ENCODE results near the gene RGL3.
"Not testable (repeated sequence)": the region's sequence is repeated elsewhere in the genome, so short reads cannot be mapped to it uniquely, and the experiment has no call there.

RGL3 gene

DNA sequence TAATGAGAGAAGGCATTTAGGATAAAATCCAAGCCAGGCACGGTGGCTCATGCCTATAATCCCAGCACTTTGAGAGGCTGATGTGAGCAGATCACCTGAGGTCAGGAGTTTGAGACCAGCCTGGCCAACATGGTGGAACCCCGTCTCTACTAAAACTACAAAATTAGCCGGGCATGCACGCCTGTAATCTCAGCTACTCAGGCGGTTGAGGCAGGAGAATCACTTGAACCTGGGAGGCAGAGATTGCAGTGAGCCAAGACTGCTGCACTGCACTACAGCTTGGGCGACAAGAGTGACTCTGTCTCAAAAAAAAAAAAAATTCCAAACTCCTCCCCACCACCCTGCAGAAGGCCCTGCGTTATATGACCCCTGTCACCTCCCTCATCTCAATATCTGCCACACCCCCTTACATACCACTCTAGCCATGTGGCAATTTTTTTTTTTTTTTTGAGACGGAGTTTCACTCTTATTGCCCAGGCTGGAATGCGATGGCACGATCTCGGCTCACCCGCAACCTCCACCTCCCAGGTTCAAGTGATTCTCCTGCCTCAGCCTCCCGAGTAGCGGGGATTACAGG, 39.8 kb downstream of the RGL3 start:
- DNase-seq = not testable (repeated sequence)

DNA sequence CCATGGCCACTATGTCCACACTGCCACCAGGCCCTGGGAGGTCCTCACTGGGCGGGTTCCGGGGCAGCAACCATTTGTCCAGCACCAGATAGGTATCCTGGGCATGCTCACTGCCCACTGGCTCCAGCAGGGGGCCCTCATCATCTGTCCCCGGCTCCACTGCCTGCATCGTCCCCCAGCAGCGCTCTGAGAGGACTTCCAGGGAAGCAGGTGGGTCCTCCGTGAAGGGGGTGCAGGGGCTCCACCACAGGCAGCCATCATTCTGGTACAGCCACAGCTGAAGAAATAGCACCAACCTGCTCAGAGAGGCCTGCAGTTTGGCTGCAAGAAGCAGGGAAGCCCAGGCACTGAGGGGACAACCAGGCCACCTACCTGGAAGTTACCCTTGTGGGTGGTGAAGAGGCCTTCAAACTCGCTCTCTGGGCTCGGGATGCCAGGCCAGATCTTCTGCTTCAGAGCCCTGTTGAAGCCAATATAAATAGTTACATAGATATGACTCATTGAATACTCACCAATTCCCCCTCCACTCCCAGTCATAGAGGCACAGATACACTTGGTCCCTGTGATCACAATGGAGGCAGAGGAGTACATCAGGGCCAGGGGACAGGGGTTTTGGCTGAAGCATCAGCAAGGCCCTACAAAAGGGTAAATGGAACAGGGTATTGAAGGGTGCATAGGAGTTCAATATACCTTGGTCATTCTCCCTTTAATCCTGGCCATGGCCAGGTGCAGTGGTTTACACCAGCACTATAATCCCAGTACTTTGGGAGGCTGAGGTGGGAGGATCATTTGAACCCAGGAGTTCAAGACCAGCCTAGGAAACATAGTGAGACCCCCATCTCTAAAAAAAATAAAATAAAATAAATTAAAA, 40.6 kb downstream of the RGL3 start:
- no peak for DNase-seq

DNA sequence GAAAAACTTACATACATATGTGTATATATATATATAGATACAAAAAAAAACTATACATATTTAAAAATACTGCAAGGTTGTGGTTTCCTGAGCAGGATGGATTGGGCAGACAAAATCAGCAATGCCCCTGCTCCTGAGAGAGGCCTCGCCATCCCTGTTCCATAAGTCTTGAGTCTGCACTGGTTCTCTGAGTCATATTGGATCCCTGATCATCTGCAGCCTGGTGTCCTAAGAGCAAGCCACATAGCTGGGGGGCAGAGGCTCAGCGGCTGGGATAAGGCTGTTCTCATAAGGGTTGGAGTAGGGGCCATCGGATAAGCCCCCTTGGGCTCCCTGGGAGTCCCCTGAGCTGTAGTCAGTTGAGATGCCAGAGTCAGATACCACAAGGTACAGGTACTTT, 41.4 kb downstream of the RGL3 start:
- DNase-seq = no peak

DNA sequence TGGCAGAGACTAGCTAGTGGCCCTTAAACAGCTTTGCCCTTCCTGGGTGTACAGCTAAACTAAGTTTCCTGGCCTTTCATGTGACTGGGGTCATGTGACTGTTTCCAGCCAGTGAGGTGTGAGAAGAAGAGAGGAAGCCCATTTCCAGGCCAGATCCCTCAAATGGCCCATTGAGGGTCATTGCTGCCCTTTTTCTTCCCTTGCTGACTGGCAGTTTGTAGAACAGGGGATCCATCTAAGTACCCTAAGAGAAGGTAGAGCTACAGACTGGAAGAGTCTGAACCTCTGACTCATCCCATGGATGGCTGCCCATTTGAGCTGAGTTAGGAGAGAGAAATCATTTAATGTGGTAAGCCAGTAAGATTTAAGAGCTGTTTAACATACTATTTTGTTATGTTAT, 41.9 kb downstream of the RGL3 start:
- no peak for DNase-seq

DNA sequence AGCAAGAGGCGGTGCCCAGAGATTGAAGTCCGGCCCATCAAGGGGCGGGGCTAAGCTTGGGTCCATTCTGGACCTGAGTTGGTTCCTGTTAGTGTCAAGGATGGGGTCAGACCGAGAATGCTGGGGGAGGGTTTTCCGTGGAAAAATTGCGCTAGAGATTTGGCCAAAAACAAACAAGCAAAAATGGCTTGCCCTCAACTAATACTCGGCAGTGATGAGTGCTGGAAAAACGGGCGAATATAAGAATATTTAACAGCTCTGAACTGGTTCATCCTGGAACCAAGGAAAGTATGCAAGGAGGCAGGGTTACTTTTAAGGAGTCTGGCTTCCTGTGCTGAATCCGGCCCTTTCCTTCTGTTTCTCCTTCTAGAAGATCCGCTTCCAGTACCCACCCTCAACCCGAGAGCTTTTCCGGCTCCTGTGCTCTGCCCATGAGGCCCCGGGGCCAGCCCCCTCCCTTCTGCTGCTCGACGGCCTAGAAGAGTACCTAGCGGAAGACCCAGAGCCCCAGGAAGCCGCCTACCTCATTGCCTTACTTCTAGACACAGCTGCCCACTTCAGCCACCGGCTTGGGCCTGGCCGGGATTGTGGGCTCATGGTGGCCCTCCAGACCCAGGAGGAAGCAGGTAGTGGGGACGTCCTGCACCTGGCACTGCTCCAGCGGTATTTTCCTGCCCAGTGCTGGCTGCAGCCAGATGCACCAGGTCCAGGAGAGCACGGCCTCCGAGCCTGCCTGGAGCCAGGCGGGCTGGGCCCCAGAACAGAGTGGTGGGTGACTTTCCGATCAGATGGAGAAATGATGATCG, 43.8 kb downstream of the RGL3 start:
- DNase-seq = peak; percentile 54

DNA sequence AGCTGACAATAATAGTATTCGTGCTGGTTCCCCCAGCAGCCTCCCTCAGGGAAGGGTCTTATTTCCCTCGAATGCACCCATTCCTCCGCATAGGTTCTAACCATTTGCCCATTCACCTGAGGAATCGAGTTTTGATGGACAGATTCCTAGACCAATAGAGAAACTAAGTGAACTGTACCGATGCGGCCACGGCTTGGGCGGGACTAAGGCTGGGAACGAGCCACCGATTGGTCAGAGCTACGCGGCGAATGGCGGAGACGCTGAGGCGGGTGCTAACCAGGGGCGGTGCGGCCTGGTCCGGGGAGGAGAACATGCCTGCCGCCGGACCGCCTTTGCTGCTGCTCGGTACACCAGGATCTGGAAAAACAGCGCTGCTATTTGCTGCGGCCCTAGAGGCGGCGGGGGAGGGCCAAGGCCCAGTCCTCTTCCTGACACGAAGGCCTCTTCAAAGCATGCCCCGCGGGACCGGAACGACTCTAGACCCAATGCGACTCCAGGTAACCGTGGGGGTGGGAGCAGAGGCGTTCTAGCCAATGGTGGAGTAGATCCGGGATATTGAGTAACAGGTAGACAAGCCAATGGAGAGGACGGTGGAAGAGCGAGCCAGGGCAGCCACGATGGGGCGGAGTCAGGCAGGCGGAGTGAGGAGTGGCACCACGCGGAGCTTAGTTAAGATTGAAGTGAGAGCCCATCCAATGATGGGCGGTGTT, 44.5 kb downstream of the RGL3 start, which contains the start of gene SWSAP1:
TSS of gene SWSAP1 (plus strand) at position 234 of the 710 bp plus-strand sequence. CDS start at position 249, 15 bp downstream.
- DNase-seq = peak; percentile 99

DNA sequence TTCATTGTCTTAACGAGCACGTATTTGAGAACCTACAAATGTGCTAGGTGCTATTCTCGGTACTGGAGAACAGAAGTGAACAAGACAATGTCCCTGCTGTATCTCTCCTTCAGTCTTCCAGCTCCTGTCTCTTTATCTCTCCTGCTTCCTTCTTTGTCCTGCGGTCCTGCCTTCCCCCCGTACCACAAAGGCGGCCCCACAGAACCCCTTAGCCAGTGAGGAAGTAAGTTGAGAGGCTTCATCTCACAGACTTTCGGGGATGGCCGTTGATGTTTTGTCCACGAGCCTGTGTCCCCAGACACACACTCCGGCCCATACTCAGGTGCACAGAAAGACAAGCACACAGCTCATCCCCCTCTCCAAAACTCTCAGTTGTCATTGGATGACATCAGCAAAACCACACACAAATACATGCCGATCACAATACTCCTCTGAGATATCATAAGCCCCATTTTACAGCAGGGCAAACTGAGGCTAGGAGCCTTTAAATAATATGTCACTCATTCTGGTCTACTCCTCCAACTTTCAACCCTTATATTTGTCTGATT, 45.2 kb downstream of the RGL3 start:
- DNase-seq = no peak

DNA sequence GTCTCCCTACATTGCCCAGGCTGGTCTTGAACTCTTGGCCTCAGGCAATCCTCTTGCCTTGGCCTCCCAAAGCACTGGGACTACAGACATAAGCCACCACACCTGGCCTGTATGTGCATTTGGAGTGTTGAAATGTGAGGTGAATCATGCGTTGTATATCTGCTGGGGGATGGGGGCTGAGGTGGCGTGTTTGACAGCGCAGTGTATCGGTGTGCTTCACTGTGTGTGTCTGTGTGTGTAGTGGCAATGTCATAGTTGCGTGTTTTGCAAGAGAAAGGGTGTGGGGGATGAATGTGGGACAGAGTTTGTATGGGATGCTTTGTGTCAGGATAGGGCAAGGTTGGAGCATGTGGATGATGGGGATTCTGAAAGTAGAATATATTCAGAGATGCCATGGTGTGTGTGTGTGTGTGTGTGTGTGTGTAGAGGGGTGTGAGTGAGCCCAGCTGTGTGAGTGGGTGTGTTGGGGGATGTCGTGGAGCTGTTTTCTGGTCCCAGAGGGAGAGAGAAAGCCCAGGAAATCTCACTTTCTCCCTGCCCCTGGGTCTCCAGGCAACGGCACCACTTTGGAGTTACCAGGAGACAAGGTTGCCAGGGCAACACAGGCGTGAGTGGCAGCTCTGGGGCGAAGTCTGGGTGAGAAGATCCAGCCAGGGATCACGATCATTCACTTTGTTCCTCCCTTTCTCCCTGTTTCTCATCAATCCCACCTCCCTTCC, 45.8 kb downstream of the RGL3 start:
- DNase-seq = peak; percentile 81

DNA sequence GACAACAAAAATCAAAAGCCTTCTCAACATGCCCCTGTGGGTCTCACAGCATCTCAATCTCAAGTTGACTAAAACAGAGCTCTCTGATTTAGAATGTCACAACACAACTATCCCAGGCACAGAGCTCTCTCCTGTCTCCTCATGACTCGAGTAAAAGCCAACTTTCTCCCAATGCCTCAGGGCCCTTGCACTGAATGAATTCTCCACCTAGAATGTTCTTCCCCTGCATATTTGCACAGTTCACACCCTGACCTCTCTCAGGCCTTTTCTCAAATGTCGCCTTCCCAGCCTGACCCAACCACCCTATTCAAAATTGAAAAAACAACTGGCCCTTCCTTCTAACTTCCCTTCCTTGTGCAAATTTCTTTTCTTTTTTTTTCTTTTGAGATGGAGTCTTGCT, 48.4 kb downstream of the RGL3 start:
- no peak for DNase-seq

DNA sequence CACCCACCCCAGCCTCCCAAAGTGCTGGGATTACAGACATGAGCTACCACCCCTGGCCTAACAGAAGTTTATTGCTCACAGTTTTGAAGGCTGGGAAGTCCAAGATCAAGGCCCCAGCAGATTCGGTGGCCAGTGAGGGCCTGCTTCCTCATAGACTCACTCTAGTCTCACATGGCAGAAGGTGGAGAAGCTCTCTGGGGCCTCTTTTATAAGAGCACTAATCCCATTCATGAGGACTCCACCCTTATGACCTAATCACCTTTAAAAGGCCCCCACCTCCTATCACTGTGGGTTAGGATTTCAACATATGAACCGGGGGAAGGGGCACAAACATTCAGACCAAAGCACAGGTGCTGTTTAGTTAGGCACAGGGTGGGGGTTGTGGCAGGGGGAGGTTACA, 51.6 kb downstream of the RGL3 start:
- DNase-seq = no peak

DNA sequence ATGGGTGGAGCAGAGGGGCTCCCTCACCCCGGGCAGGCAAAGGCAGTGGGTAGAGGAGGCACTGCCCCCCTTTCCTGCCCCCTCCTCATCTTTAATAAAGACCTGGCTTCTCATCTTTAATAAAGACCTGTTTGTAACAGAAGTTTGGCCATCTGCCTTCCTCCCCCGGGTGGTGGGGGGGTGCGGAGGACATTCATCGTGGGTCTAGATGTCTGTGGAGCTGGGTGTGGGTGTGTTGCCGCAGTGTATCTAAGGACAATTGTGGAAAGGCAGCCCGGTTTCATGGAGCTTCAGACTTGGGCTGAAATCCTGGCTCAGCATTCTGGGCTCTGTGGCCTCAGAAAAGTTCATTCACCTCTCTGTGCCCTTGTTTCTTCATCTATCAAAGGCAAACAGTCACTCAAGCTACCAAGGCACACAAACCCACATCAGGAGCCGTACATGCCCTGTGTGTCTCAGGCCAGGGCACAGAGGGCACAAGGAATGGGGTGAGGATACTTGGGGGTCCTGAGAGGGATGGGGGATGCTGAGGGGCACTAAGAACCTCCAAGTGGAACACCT, 53.5 kb downstream of the RGL3 start:
- no peak for DNase-seq

DNA sequence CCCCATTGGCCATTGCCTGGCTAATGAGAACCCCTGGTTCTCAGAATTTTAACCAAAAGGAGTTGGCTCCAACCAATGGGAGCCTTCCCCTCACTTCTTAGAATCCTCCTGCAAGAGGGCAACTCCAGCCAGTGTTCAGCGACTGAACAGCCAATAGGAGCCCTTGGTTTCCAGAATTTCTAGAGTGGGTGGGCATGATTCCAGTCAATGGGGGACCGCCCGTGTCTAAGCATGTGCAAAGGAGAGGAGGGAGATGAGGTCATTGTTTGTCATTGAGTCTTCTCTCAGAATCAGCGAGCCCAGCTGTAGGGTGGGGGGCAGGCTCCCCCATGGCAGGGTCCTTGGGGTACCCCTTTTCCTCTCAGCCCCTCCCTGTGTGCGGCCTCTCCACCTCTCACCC, 54.2 kb downstream of the RGL3 start:
- no peak for DNase-seq

DNA sequence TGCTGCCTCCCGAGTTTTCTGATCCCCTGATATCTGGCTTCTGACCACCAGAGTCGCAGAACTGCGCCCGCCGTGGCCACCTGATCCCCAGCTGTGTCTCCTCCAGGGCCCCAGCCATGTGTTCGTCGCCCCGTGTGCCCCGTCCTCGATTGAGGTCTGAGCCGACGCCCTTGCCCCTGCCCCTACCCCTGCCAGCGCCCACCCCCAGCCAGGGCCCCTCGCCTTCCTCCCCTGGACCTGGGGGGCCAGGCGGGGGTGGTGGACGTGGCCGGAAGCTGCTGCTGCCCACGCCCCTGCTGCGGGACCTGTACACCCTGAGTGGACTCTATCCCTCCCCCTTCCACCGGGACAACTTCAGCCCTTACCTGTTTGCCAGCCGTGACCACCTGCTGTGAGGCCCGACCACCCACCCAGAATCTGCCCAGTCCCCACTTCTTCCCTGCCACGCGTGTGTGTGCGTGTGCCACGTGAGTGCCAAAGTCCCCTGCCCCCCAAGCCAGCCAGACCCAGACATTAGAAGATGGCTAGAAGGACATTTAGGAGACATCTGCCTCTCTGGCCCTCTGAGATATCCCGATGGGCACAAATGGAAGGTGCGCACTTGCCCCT, 54.7 kb downstream of the RGL3 start:
- no peak for DNase-seq

DNA sequence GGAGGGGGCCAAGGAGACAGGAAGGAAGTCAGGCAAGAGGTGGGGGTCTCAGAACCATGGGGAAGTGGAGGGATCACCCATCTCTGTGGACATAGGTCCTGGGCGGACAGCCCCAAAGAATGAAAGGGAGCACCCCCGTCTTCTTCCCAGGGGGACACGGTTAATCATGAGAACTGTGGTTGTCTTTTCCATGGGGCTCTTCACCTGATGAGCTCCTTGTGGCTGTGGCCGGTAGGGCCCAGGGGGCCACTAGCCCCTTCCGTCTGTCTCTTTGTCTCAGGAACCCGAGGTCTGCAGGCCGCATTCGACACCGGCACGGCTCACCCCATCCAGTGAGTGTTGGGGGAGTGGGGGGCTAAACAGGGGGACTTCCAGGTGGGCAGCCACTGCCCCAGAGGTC, 55.2 kb downstream of the RGL3 start:
- no peak for DNase-seq

DNA sequence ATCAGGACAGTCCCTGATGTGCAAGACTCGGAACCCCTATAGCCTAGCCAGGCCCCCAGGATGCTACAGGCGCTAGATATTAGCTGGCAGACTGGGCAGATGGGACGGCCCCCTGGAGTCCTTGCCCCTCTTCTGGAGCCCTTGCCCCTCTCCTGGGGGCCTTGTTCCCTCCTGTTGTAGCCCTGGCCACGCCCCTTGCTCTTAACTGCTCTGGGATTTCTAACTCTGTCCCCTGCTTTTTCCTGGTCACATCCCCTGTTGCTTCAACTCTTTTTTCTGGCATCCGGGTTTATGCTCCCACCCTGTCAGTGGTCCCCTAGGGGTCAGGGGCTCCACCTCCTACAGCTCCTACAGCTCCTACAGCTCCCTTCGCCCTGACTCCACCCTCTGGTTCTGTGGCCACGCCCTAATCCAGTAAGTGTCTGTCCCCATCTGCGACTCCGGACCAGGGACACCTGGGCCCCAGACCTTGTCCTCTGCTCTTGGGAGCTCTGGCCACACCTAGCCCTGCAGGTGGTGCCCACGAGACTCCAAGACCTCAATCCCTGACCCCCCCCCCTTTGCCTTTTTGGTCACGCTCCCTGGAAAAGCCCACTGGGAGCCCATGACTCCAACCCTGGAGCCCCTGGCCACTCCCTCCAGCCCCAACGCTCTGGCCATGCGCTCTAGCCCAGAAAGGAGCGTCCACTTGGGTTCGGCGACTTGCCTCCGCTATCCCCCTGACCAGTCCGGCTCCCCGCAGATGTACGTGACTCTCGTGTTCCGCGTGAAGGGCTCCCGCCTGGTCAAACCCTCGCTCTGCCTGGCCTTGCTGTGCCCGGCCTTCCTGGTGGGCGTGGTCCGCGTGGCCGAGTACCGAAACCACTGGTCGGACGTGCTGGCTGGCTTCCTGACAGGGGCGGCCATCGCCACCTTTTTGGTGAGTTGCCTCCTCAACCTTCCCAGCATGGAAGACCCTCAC, 57.1 kb downstream of the RGL3 start:
- DNase-seq = no peak

DNA sequence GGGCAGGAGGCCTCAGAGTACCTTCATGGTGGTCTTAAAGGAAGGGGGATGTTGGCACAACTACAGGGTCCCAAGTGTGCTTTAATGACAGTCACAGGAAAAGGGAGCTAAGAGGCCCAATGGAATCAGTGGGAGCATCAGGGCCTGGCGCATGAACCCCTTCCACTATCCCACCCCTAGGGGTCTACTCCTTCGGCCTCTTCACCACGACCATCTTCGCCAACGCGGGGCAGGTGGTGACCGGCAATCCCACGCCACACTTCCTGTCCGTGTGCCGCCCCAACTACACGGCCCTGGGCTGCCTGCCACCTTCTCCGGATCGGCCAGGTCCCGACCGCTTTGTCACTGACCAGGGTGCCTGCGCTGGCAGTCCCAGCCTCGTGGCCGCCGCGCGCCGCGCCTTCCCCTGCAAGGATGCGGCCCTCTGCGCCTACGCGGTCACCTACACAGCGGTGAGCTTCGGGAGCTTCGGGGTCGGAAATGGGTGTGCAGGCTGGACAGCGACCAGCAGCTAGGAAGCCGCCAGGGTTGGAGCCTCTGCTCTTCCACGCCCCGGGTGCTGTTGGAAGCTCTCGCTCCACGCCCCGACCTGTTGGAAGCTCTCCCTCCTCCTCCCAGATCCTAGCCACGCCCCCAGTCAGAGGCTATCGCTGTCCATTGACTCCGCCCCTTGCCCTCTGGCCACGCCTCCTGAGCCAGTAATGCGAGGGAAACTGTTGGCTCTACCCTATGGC, 57.9 kb downstream of the RGL3 start:
- DNase-seq = no peak

DNA sequence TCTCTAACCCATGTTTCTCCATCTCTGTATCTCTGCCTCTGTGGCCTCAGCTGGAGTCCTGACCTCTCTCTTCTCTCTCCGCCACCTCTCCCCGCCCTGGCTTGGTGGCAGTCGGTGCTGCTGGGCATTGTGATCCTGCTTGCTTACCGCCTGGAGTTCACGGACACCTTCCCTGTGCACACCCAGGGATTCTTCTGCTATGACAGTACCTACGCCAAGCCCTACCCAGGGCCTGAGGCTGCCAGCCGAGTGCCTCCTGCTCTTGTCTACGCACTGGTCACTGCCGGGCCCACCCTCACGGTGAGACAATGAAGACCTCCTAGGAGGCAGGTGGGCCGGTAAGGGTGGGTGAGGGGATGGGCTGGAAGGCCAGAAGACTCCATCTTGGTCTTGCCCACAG, 59.7 kb downstream of the RGL3 start:
- DNase-seq = no peak

DNA sequence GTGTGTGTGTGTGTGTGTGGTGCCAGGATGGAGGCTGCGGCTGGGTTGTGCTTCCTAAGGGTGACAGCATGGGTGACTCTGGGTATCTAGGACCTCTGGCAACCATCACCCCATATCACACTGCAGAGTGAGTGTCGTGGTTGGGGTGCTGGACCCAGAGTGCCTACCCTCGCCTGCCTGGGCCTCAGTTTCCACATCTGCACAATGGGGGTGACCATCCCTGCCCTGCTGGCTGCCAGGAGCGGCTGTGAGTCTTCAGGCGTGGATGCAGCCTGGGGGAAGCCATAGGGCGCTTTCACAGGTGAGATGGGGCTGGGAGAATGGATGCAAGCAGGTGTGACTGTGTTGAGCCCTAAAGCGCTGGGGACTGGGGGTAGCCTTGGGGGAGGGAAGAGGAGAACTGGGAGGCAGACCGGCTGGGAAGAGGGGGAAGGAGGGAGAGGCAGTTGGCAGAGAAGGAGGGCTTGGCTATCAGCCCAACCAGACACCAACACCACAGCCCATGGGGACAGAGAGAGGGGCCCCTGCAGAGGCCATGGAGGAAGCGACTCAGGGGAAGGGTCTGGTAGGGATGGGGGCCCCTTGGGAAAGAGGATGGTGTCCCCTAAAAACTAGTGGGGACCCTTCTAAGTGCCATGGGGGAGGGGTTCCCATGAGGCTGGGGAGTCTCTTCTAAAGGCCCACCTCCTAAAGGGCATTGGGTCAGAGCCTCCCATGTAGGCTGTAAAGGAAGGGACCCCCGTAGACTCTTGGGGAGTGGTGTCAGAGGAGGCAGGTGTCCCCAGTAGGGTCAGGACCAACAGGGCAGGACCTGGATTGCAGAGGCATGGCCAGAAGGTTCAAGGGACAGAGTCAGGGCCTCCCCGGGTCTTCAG, 62.2 kb downstream of the RGL3 start:
- DNase-seq = no peak
